B cell (primary cell): ENCODE results near the gene NTN3. TPM values are rescaled to one million over a fixed set of nuclear protein-coding genes. Genes with fewer than 3 reads are reported as not detected.

Experiments used
- ATAC-seq: fragments of 200-7000 bp; cut with Tn5 transposase; one replicate; pipeline ENCODE4 v1.10.0; 2021; ENCODE audit warnings: low read depth, mild to moderate bottlenecking, moderate number of reproducible peaks, moderate library complexity
- CTCF ChIA-PET: fragments of 350-600 bp; sonication (Branson Sonifier 250); formaldehyde crosslinking; loops from one replicate; lab custom pipeline; 2021; ENCODE audit warnings: antibody characterized with exemption, inconsistent platforms; lab: Charles Lee
- POLR2A ChIA-PET: fragments of 350-600 bp; sonication (Branson Sonifier 250); formaldehyde crosslinking; loops from one replicate; lab custom pipeline; 2021; ENCODE audit warnings: antibody characterized with exemption; lab: Charles Lee
- DNase-seq: peaks from one replicate; pipeline ENCODE4 v3.0.0; 2013
- H2AFZ ChIP-seq: 2 replicates; pipeline ENCODE4 v1.6.1; 2012; ENCODE audit warnings: mild to moderate bottlenecking, low read depth, low read length; ENCODE audit not compliant: insufficient read depth, poor library complexity, severe bottlenecking
- H3K27ac ChIP-seq, 2 donors: 1 replicate in 1 of 2; 2 replicates in 1 of 2; pipeline ENCODE4 v1.5.1; 2012 to 2013; ENCODE audit warnings: low read length in 2 of 2, mild to moderate bottlenecking in 2 of 2, moderate library complexity in 1 of 2
- H3K27me3 ChIP-seq, 4 experiments: fragments of 200-600 bp in 1 of 4; sonication (generic) in 1 of 4; replicated peaks in 1 of 4; 1 replicate in 2 of 4; 2 replicates in 2 of 4; pipeline versions ENCODE4 v1.6.1 to v1.7.0; 2013 to 2016; ENCODE audit warnings: low read length in 3 of 4, mild to moderate bottlenecking in 2 of 4, mixed read lengths in 1 of 4, moderate library complexity in 1 of 4; ENCODE audit not compliant: insufficient read depth in 4 of 4, control insufficient read depth in 3 of 4; ENCODE audit errors: control extremely low read depth in 1 of 4
- H3K36me3 ChIP-seq, 2 experiments: replicated peaks in 1 of 2; 1 replicate in 1 of 2; 2 replicates in 1 of 2; pipeline versions ENCODE4 v1.6.1 to v1.7.1; 2013; ENCODE audit warnings: low read length in 1 of 2; ENCODE audit not compliant: insufficient read depth in 2 of 2, control insufficient read depth in 1 of 2; ENCODE audit errors: control extremely low read depth in 1 of 2, extremely low read depth in 1 of 2
- H3K4me1 ChIP-seq, 2 donors: fragments of 200-600 bp in 1 of 2; sonication (generic) in 1 of 2; 1 replicate in 1 of 2; 2 replicates in 1 of 2; pipeline versions ENCODE4 v1.5.1 to v1.6.1; 2013 to 2017; ENCODE audit warnings: low read length in 2 of 2; ENCODE audit not compliant: control insufficient read depth in 2 of 2, insufficient read depth in 2 of 2
- H3K4me2 ChIP-seq: replicated peaks from 2 replicates; pipeline ENCODE3; 2012; ENCODE audit warnings: mild to moderate bottlenecking, low read depth, low read length; ENCODE audit not compliant: poor library complexity, severe bottlenecking
- H3K4me3 ChIP-seq, 5 experiments: fragments of 200-600 bp in 1 of 5; sonication (generic) in 1 of 5; 1 replicate in 3 of 5; 2 replicates in 2 of 5; pipeline versions ENCODE4 v1.5.1 to v1.7.0; 2011 to 2016; ENCODE audit warnings: low read length in 4 of 5, mild to moderate bottlenecking in 4 of 5, low read depth in 2 of 5, control low read depth in 1 of 5, moderate library complexity in 1 of 5; ENCODE audit not compliant: insufficient read depth in 1 of 5; ENCODE audit errors: control extremely low read depth in 1 of 5, extremely low read depth in 1 of 5
- H3K79me2 ChIP-seq: fragments of 200-600 bp; sonication (generic); one replicate; pipeline ENCODE4 v1.6.0; 2016; ENCODE audit warnings: low read length; ENCODE audit not compliant: control insufficient read depth, insufficient read depth
- H3K9ac ChIP-seq: fragments of 200-600 bp; sonication (generic); 2 replicates; pipeline ENCODE4 v1.6.1; 2017; ENCODE audit warnings: mild to moderate bottlenecking, low read length, moderate library complexity
- H3K9me3 ChIP-seq, 3 donors: one replicate each; pipeline versions ENCODE4 v1.6.1 to v1.7.1; 2013; ENCODE audit warnings: low read length in 2 of 3; ENCODE audit not compliant: control insufficient read depth in 2 of 3, insufficient read depth in 1 of 3; ENCODE audit errors: control extremely low read depth in 1 of 3
- H4K20me1 ChIP-seq: 2 replicates; pipeline ENCODE4 v1.6.0; 2012; ENCODE audit warnings: mild to moderate bottlenecking, low read length; ENCODE audit not compliant: insufficient read depth, control insufficient read depth, poor library complexity, severe bottlenecking
- H3K27ac Mint-ChIP-seq: one replicate; pipeline ENCODE4 v1.8.0; 2021; ENCODE audit warnings: mixed read lengths
- H3K27me3 Mint-ChIP-seq: one replicate; pipeline ENCODE4 v1.8.0; 2021; ENCODE audit warnings: mixed read lengths
- H3K4me1 Mint-ChIP-seq: one replicate; pipeline ENCODE4 v1.8.0; 2021; ENCODE audit warnings: mixed read lengths
- H3K4me3 Mint-ChIP-seq: one replicate; pipeline ENCODE4 v1.8.0; 2021; ENCODE audit warnings: mixed read lengths
- H3K9me3 Mint-ChIP-seq: one replicate; pipeline ENCODE4 v1.8.0; 2022; ENCODE audit warnings: mixed read lengths; ENCODE audit not compliant: insufficient read depth
- CTCF ChIP-seq: fragments of 200-600 bp; IDR thresholded peaks from one replicate; pipeline ENCODE4 v1.8.0; 2022; ENCODE audit warnings: antibody characterized with exemption, mild to moderate bottlenecking
- EZH2 ChIP-seq: IDR thresholded peaks from 2 replicates; pipeline ENCODE4 v1.6.1; 2012; ENCODE audit warnings: borderline replicate concordance, low read depth, mild to moderate bottlenecking, moderate library complexity, low read length; ENCODE audit not compliant: insufficient read depth, poor library complexity, severe bottlenecking
- WGBS: methylation state at CpG from one replicate; pipeline ENCODE4 v1.1.5; 2013; ENCODE audit warnings: missing lambda C conversion rate; ENCODE audit not compliant: insufficient coverage; 5-methylcytosine and 5-hydroxymethylcytosine counted together
- intact Hi-C: fragments of 100-400 bp; cut with micrococcal nuclease; formaldehyde crosslinking; loops from one replicate; pipeline ENCODE4 v1.10.0; 2022
- polyA plus RNA-seq: library from polyadenylated mRNA; depleted of rRNA; stranded (reverse); fragments of >200 nt; gene quantifications from 2 replicates; pipeline ENCODE4 v1.2.3, GENCODE V29; 2012
- total RNA-seq, 2 donors: library from RNA; stranded (reverse); fragments of 120-200 nt in 1 of 2; gene quantifications; 1 replicate in 1 of 2; 2 replicates in 1 of 2; pipeline versions ENCODE4 v1.2.3 to v1.2.4, GENCODE V29; 2013 to 2022

NTN3 gene
- total and polyA plus RNA-seq, 2 donors (not counting 1 experiment from before 2014, with no cell fraction given): not detected

GRCh38 chr16:2474877-2475412 lies 3.8 kb downstream of the NTN3 start, which contains the start of gene TBC1D24:
TSS of gene TBC1D24 (plus strand) at chr16:2475127. CDS start at chr16:2496149, 21,022 bp downstream.
- Histone ChIP-seq H2AFZ (peak within 1 kb of the TSS; percentile 89), H4K20me1 (peaks cover 42% of the 10 kb centered on the region), H3K36me3 (no peaks in the 10 kb centered on the region), H3K79me2 (peaks cover 44% of the 10 kb centered on the region), H3K4me3 (peak within 1 kb of the TSS; percentile 26 to 77 (median 68)), H3K9ac (peak within 1 kb of the TSS; percentile 73), H3K4me1 (peaks cover 42 to 44% of the 10 kb centered on the region in 2 donors), H3K27me3 (peaks cover 0 to 30% (median 22%) of the 10 kb centered on the region in 4 experiments), H3K27ac (peak within 1 kb of the TSS in 1 of 2 donors; percentile 62), H3K9me3 (no peaks in the 10 kb centered on the region), H3K4me2 (peak within 1 kb of the TSS; percentile 100)
- H3K27me3 Mint-ChIP-seq: peaks cover 13% of the 10 kb centered on the region
- POLR2A ChIA-PET: interaction anchor here (0.6 to 1.0 kb wide), 4 partner anchors 12 to 304 kb away, joined by 3 to 6 read pairs (median 4); partner anchors contain the start of genes AMDHD2 and TEDC2
- TF ChIP-seq CTCF (no peak), EZH2 (no peak)
- peak within 1 kb of the TSS; percentile 79 for H3K4me3 Mint-ChIP-seq
- CTCF ChIA-PET: interaction anchor here (0.7 to 3.2 kb wide), 4 partner anchors 12 to 595 kb away, joined by 4 to 13 read pairs (median 8); partner anchors contain the start of gene CCNF
- H3K27ac Mint-ChIP-seq: peak within 1 kb of the TSS; percentile 53
- ATAC-seq (peak; percentile 76), DNase-seq (peak; percentile 88)
- intact Hi-C loops: loop anchor here (1.0 kb wide), 3 partner anchors 12 to 46 kb away; partner anchors contain the start of genes CCNF and TEDC2
- under 1% methylated on average over 62 of the region's 77 CpGs for WGBS
- no peaks in the 10 kb centered on the region for H3K9me3 Mint-ChIP-seq
- peaks cover 28% of the 10 kb centered on the region for H3K4me1 Mint-ChIP-seq
